DOHH2 (cell line): ENCODE data around the gene ATG12.

Experiments used
- CTCF ChIP-seq: fragments of 200-600 bp; sonication (generic); IDR thresholded peaks from one replicate; pipeline ENCODE4 v1.5.1; 2014; ENCODE audit warnings: antibody characterized with exemption, mild to moderate bottlenecking, low read depth, low read length; ENCODE audit not compliant: poor library complexity, severe bottlenecking
- EZH2phosphoT487 ChIP-seq: fragments of 200-600 bp; sonication (generic); IDR thresholded peaks from 2 replicates; pipeline ENCODE4 v1.6.1; 2017; ENCODE audit warnings: borderline replicate concordance, mild to moderate bottlenecking, antibody characterized with exemption, low read length, moderate library complexity, mixed read lengths

DNA sequence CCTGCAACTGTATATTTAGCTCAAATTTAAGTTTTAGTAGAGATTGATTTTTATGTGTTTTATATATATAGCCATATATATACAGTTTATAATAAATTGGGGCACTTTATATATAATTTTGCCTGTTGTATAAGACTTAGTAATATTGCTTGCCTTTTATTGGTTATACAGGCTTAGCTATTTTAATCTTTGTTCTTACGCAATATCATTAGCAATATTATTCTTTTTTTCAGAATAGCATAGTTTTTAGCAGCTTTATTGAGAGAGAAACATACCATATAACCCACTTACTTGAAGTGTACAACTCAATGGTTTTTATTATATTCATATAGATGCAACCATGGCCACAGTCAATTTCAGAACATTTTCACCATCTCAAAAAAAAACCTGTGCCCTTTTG lies 52.9 kb downstream of the ATG12 start:
- TF ChIP-seq CTCF (no peak), EZH2phosphoT487 (no peak)
